ENCODE data around the gene P2RY14.

- TF ChIP-seq POLR2A (IDR thresholded peaks at IDR 0.05) (no peak), CTCF (IDR thresholded peaks at IDR 0.05) (no peak)
Observed at GRCh38 chr3:151262871-151263525, 15.3 kb downstream of the P2RY14 start.
